ENCODE data around the gene ESYT1.

ESYT1 gene

DNA sequence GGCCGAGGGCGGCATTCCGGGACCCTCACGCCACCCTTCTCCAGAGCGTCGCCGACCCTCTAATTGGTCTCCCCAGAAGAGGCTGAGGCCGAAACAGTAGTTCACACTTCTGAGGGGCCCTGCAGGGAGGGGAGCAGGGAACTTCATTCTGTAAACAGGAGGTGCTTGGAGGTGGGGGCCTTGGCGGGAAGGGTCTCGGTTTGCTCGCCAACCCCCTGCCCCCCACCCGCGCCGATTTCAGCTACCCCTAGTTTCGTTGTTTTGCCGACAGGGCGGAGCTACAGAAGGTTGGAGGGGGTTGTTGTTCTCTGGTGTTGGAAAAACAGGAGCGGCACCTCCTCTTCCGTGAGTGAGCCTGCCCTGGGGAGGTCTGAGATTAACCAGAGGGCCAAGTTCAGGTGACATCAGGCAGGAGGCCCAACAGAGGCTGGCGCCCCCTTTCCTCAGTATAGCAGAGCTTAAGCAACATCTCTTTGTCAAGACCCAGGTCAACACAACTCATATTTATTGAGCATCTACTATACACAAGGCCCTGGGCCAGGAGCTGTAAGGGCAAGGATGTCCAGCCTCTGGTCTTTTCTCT lies 47.4 kb upstream of the ESYT1 start:
- TF ChIP-seq, protein P1, sequence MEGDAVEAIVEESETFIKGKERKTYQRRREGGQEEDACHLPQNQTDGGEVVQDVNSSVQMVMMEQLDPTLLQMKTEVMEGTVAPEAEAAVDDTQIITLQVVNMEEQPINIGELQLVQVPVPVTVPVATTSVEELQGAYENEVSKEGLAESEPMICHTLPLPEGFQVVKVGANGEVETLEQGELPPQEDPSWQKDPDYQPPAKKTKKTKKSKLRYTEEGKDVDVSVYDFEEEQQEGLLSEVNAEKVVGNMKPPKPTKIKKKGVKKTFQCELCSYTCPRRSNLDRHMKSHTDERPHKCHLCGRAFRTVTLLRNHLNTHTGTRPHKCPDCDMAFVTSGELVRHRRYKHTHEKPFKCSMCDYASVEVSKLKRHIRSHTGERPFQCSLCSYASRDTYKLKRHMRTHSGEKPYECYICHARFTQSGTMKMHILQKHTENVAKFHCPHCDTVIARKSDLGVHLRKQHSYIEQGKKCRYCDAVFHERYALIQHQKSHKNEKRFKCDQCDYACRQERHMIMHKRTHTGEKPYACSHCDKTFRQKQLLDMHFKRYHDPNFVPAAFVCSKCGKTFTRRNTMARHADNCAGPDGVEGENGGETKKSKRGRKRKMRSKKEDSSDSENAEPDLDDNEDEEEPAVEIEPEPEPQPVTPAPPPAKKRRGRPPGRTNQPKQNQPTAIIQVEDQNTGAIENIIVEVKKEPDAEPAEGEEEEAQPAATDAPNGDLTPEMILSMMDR (IDR thresholded peaks at IDR 0.05; ENCODE audit: insufficient read depth, low read length, poor library complexity, severe bottlenecking), result no peak
- Histone ChIP-seq H3K4me3 (replicated peaks; ENCODE audit: low read depth, low read length) (no peak overlapping the region), H3K27me3 (replicated peaks; ENCODE audit: control insufficient read depth, insufficient read depth, low read length) (peaks cover 4% of the 10 kb centered on the region), H3K36me3 (ENCODE audit: control insufficient read depth, insufficient read depth, low read length) (no peaks in the 10 kb centered on the region)
- DNase-seq (ENCODE audit: extremely low read depth, insufficient read length), result no peak

GRCh38 chr12:56081393-56082347 lies 46.4 kb upstream of the ESYT1 start:
- Histone ChIP-seq H3K4me3 (replicated peaks; ENCODE audit: low read depth, low read length) (no peak overlapping the region), H3K27me3 (replicated peaks; ENCODE audit: control insufficient read depth, insufficient read depth, low read length) (peaks cover 4% of the 10 kb centered on the region), H3K36me3 (ENCODE audit: control insufficient read depth, insufficient read depth, low read length) (no peaks in the 10 kb centered on the region)
- TF ChIP-seq, protein P1 (IDR thresholded peaks at IDR 0.05; ENCODE audit: insufficient read depth, low read length, poor library complexity, severe bottlenecking), result no peak
- DNase-seq (ENCODE audit: extremely low read depth, insufficient read length), result no peak

- TF ChIP-seq, protein P1 (IDR thresholded peaks at IDR 0.05; ENCODE audit: insufficient read depth, low read length, poor library complexity, severe bottlenecking), result no peak
- DNase-seq (ENCODE audit: extremely low read depth, insufficient read length), result no peak
- no peaks in the 10 kb centered on the region for H3K36me3 ChIP-seq (ENCODE audit: control insufficient read depth, insufficient read depth, low read length)
- H3K27me3 ChIP-seq (replicated peaks; ENCODE audit: control insufficient read depth, insufficient read depth, low read length), result peaks cover 4% of the 10 kb centered on the region
- H3K4me3 ChIP-seq (replicated peaks; ENCODE audit: low read depth, low read length), result no peak overlapping the region
Measured at GRCh38 chr12:56082382-56082781, 45.7 kb upstream of the ESYT1 start.

GRCh38 chr12:56082967-56083366 lies 45.1 kb upstream of the ESYT1 start:
- no peak overlapping the region for H3K4me3 ChIP-seq (replicated peaks; ENCODE audit: low read depth, low read length)
- H3K27me3 ChIP-seq (replicated peaks; ENCODE audit: control insufficient read depth, insufficient read depth, low read length), result peaks cover 4% of the 10 kb centered on the region
- no peaks in the 10 kb centered on the region for H3K36me3 ChIP-seq (ENCODE audit: control insufficient read depth, insufficient read depth, low read length)
- TF ChIP-seq, protein P1 (IDR thresholded peaks at IDR 0.05; ENCODE audit: insufficient read depth, low read length, poor library complexity, severe bottlenecking), result no peak
- no peak for DNase-seq (ENCODE audit: extremely low read depth, insufficient read length)

DNA sequence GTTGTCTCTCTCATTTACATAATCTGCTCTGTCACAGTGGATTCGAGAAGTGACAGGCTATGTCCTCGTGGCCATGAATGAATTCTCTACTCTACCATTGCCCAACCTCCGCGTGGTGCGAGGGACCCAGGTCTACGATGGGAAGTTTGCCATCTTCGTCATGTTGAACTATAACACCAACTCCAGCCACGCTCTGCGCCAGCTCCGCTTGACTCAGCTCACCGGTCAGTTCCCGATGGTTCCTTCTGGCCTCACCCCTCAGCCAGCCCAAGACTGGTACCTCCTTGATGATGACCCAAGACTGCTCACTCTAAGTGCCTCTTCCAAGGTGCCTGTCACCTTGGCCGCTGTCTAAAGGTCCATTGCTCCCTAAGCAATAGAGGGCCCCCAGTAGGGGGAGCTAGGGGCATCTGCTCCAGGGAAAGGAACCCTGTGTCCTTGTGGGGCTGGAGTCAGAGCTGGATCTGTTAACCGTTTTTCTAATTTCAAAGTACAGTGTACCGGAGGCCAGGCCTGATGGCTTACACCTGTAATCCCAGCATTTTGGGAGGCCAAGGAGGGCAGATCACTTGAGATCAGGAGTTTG lies 43.0 kb upstream of the ESYT1 start:
- TF ChIP-seq, protein P1 (IDR thresholded peaks at IDR 0.05; ENCODE audit: insufficient read depth, low read length, poor library complexity, severe bottlenecking), result peak; percentile 71
- Histone ChIP-seq H3K36me3 (ENCODE audit: control insufficient read depth, insufficient read depth, low read length) (no peaks in the 10 kb centered on the region), H3K4me3 (replicated peaks; ENCODE audit: low read depth, low read length) (no peak overlapping the region), H3K27me3 (replicated peaks; ENCODE audit: control insufficient read depth, insufficient read depth, low read length) (peaks cover 4% of the 10 kb centered on the region)
- DNase-seq (ENCODE audit: extremely low read depth, insufficient read length), result no peak

Measured in GM06990 (cell line).